ENCODE measurements around the gene PTTG1IP.

The PTTG1IP gene

DNA sequence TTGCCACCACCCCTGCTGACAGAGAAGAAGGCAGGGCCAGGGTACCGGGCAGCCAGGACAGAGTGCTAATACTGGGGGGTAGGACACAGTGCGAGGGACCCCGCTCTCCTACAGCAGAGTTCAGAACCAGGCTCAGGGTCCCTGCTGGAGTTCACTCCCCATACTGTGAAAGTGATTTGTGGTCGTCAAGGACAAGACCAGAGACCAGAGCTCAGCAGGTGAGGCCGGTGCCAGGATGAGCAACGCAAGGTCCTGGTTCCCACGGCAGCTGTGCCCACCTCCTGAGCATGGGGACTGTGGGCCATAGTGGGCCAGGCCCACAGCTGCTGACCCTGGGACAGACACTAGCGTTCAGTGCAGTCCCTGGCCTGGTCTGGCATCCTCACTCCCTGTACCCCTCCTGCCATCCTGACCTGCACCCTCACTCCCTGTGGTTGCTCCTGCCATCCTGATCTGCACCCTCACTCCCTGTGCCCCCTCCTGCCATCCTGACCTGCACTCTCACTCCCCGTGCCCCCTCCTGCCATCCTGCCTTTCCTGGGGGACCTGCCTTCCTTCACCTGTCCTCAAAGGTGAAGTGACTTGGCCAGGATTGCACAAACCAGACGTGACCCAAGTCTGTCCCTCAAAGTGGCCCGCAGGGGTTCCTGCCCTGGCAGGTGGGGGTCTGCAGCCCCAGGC is 13.8 kb upstream of the PTTG1IP start:
- H3K4me1 ChIP-seq (ENCODE audit: control insufficient read depth, insufficient read depth, low read length): no peaks in the 10 kb centered on the region
- no peaks in the 10 kb centered on the region for H3K9me3 ChIP-seq (ENCODE audit: control insufficient read depth, insufficient read depth, low read depth, low read length)
- ChIA-PET CTCF (interaction anchor here (0.6 to 1.6 kb wide), 3 partner anchors 46 to 529 kb away, joined by 3 to 4 read pairs (median 4); no protein-coding TSS in a partner anchor), POLR2A (interaction anchor here (1.4 kb wide), 1 partner anchor 14 kb away, joined by 3 read pairs; the partner anchor contains the start of gene PTTG1IP)
- no peak overlapping the region for H3K4me3 ChIP-seq (ENCODE audit: low read depth, low read length)
- H3K36me3 ChIP-seq (ENCODE audit: control insufficient read depth in 2 of 2, insufficient read depth in 1 of 2, low read length in 2 of 2): no peaks in the 10 kb centered on the region
- no peak overlapping the region for H3K27ac ChIP-seq (ENCODE audit: extremely low read depth, low read depth, low read length)
- TF ChIP-seq, protein P1, sequence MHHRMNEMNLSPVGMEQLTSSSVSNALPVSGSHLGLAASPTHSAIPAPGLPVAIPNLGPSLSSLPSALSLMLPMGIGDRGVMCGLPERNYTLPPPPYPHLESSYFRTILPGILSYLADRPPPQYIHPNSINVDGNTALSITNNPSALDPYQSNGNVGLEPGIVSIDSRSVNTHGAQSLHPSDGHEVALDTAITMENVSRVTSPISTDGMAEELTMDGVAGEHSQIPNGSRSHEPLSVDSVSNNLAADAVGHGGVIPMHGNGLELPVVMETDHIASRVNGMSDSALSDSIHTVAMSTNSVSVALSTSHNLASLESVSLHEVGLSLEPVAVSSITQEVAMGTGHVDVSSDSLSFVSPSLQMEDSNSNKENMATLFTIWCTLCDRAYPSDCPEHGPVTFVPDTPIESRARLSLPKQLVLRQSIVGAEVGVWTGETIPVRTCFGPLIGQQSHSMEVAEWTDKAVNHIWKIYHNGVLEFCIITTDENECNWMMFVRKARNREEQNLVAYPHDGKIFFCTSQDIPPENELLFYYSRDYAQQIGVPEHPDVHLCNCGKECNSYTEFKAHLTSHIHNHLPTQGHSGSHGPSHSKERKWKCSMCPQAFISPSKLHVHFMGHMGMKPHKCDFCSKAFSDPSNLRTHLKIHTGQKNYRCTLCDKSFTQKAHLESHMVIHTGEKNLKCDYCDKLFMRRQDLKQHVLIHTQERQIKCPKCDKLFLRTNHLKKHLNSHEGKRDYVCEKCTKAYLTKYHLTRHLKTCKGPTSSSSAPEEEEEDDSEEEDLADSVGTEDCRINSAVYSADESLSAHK (tag by site-specific recombination; IDR thresholded peaks at IDR 0.05): no peak
- no peak for TF ChIP-seq ZNF23 (tag by site-specific recombination; IDR thresholded peaks at IDR 0.05; ENCODE audit: borderline replicate concordance)
- TF ChIP-seq, protein P2, sequence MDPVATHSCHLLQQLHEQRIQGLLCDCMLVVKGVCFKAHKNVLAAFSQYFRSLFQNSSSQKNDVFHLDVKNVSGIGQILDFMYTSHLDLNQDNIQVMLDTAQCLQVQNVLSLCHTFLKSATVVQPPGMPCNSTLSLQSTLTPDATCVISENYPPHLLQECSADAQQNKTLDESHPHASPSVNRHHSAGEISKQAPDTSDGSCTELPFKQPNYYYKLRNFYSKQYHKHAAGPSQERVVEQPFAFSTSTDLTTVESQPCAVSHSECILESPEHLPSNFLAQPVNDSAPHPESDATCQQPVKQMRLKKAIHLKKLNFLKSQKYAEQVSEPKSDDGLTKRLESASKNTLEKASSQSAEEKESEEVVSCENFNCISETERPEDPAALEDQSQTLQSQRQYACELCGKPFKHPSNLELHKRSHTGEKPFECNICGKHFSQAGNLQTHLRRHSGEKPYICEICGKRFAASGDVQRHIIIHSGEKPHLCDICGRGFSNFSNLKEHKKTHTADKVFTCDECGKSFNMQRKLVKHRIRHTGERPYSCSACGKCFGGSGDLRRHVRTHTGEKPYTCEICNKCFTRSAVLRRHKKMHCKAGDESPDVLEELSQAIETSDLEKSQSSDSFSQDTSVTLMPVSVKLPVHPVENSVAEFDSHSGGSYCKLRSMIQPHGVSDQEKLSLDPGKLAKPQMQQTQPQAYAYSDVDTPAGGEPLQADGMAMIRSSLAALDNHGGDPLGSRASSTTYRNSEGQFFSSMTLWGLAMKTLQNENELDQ (tag by site-specific recombination; IDR thresholded peaks at IDR 0.05; ENCODE audit: low read depth): no peak
- TF ChIP-seq, protein P3, sequence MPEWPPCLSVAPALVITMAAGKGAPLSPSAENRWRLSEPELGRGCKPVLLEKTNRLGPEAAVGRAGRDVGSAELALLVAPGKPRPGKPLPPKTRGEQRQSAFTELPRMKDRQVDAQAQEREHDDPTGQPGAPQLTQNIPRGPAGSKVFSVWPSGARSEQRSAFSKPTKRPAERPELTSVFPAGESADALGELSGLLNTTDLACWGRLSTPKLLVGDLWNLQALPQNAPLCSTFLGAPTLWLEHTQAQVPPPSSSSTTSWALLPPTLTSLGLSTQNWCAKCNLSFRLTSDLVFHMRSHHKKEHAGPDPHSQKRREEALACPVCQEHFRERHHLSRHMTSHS (tag by site-specific recombination; IDR thresholded peaks at IDR 0.05): no peak
- TF ChIP-seq HOXA7 (CRISPR knock-in tag; IDR thresholded peaks at IDR 0.05; ENCODE audit: borderline replicate concordance): no peak
- TF ChIP-seq ZNF658 (tag by site-specific recombination; IDR thresholded peaks at IDR 0.05): no peak
- TF ChIP-seq, protein P4, sequence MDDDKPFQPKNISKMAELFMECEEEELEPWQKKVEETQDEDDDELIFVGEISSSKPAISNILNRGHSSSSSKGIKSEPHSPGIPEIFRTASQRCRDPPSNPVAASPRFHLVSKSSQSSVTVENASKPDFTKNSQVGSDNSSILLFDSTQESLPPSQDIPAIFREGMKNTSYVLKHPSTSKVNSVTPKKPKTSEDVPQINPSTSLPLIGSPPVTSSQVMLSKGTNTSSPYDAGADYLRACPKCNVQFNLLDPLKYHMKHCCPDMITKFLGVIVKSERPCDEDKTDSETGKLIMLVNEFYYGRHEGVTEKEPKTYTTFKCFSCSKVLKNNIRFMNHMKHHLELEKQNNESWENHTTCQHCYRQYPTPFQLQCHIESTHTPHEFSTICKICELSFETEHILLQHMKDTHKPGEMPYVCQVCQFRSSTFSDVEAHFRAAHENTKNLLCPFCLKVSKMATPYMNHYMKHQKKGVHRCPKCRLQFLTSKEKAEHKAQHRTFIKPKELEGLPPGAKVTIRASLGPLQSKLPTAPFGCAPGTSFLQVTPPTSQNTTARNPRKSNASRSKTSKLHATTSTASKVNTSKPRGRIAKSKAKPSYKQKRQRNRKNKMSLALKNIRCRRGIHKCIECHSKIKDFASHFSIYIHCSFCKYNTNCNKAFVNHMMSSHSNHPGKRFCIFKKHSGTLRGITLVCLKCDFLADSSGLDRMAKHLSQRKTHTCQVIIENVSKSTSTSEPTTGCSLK (tag by site-specific recombination; IDR thresholded peaks at IDR 0.05): no peak
- TF ChIP-seq ZNF785 (tag by site-specific recombination; IDR thresholded peaks at IDR 0.05): no peak
- TF ChIP-seq, protein P5, sequence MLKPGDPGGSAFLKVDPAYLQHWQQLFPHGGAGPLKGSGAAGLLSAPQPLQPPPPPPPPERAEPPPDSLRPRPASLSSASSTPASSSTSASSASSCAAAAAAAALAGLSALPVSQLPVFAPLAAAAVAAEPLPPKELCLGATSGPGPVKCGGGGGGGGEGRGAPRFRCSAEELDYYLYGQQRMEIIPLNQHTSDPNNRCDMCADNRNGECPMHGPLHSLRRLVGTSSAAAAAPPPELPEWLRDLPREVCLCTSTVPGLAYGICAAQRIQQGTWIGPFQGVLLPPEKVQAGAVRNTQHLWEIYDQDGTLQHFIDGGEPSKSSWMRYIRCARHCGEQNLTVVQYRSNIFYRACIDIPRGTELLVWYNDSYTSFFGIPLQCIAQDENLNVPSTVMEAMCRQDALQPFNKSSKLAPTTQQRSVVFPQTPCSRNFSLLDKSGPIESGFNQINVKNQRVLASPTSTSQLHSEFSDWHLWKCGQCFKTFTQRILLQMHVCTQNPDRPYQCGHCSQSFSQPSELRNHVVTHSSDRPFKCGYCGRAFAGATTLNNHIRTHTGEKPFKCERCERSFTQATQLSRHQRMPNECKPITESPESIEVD (tag by site-specific recombination; IDR thresholded peaks at IDR 0.05): no peak
- TF ChIP-seq, protein P6, sequence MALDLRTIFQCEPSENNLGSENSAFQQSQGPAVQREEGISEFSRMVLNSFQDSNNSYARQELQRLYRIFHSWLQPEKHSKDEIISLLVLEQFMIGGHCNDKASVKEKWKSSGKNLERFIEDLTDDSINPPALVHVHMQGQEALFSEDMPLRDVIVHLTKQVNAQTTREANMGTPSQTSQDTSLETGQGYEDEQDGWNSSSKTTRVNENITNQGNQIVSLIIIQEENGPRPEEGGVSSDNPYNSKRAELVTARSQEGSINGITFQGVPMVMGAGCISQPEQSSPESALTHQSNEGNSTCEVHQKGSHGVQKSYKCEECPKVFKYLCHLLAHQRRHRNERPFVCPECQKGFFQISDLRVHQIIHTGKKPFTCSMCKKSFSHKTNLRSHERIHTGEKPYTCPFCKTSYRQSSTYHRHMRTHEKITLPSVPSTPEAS (tag by site-specific recombination; IDR thresholded peaks at IDR 0.05): no peak
- no peak for TF ChIP-seq SCRT2 (tag by site-specific recombination; IDR thresholded peaks at IDR 0.05)
- no peak for TF ChIP-seq ZNF223 (tag by site-specific recombination; IDR thresholded peaks at IDR 0.05)
- no peak for TF ChIP-seq ZNF302 (tag by site-specific recombination; IDR thresholded peaks at IDR 0.05; ENCODE audit: low read depth)
- no peak for TF ChIP-seq ZNF830 (tag by site-specific recombination; IDR thresholded peaks at IDR 0.05; ENCODE audit: low read depth)
- no peak for TF ChIP-seq KLF10 (tag by site-specific recombination; IDR thresholded peaks at IDR 0.05)
- TF ChIP-seq ZNF621 (tag by site-specific recombination; IDR thresholded peaks at IDR 0.05): no peak
- TF ChIP-seq YY1 (tag by site-specific recombination; IDR thresholded peaks at IDR 0.05): no peak
- no peak for TF ChIP-seq ZNF354C (tag by site-specific recombination; IDR thresholded peaks at IDR 0.05; ENCODE audit: borderline replicate concordance, low read depth)
- TF ChIP-seq, protein P7, sequence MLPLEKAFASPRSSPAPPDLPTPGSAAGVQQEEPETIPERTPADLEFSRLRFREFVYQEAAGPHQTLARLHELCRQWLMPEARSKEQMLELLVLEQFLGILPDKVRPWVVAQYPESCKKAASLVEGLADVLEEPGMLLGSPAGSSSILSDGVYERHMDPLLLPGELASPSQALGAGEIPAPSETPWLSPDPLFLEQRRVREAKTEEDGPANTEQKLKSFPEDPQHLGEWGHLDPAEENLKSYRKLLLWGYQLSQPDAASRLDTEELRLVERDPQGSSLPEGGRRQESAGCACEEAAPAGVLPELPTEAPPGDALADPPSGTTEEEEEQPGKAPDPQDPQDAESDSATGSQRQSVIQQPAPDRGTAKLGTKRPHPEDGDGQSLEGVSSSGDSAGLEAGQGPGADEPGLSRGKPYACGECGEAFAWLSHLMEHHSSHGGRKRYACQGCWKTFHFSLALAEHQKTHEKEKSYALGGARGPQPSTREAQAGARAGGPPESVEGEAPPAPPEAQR (tag by site-specific recombination; IDR thresholded peaks at IDR 0.05): no peak

Measured in HEK293 (cell line).